Activated CD8-positive, alpha-beta memory T cell treated with anti-CD3 and anti-CD28 coated beads, Interleukin-2, amount 50 U/mL, for 4 hours (primary cell): ENCODE measurements around the gene TMC6.
"Not testable (repeated sequence)": the region's sequence is repeated elsewhere in the genome, so short reads cannot be mapped to it uniquely, and the experiment has no call there.

ENCODE experiments used
- DNase-seq: peaks from one replicate; pipeline ENCODE4 v3.0.0-alpha.2; 2020

The TMC6 gene, protein sequence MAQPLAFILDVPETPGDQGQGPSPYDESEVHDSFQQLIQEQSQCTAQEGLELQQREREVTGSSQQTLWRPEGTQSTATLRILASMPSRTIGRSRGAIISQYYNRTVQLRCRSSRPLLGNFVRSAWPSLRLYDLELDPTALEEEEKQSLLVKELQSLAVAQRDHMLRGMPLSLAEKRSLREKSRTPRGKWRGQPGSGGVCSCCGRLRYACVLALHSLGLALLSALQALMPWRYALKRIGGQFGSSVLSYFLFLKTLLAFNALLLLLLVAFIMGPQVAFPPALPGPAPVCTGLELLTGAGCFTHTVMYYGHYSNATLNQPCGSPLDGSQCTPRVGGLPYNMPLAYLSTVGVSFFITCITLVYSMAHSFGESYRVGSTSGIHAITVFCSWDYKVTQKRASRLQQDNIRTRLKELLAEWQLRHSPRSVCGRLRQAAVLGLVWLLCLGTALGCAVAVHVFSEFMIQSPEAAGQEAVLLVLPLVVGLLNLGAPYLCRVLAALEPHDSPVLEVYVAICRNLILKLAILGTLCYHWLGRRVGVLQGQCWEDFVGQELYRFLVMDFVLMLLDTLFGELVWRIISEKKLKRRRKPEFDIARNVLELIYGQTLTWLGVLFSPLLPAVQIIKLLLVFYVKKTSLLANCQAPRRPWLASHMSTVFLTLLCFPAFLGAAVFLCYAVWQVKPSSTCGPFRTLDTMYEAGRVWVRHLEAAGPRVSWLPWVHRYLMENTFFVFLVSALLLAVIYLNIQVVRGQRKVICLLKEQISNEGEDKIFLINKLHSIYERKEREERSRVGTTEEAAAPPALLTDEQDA

DNA sequence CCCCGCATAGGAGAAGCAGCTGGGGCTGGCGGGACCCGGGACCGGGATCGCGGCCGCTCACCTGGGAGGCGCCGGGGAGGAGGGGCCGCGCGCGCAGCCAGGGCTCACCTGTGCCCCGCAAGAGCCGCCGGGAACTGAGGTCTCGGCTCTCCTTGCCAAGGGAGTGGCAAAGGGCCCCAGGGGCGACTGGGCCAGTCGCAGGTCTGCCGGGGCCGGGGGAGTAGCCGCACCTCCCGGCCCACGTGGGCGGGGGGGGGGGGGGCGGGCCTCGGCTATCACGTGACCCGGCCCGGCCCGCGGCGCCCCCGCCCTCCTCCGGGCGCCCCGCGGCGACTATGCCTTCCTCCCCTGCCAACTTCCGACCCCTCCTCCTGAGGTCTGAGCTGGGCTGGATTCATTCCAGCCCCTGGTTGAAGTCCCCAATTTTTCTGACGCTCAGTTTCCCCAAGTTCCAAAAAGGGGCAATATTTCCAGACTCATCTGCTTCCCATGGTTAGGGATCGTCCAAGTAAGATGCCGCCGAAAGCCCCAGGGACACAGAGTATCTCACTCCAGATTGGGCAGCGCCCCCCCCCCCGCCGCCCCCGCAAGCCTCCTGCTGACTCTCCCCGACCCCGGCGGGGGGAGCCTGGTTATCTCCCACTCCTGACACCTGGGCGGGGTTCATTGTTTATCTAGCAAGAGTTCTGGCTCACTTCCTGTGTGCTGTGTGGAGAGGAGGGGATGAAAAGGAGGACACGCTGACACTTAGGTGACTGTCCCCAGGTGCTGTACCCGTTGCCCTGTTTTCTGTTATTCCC is at the start of gene TMC6:
Gene TMC6, minus strand, starts transcription at position 205 of the 800 bp plus-strand sequence. CDS start 1,923 bp downstream, outside the sequence.
- DNase-seq, result peak; percentile 70

DNA sequence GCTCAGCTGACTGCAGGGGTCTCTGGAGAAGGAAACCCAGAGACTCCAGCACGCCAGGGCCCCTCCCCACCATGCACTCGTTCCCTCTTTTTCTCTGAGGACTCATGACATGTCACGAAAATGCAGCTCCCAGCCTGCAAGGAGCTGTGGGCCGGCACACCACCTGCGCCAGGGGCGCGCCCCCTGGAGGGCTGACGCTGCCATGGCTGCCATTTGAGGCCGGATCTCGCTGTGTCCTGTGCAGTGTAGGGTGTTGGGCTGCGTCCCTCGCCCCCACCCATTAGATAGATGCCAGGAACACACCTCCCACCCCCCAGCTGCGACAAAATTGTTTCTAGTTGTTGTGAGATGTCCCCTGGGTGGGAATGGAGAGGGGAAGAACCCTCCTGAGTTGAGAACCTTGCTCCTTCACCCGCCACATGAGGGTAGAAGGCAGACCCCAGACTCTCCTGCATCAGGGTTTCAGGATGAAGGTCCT is 48.0 kb upstream of the TMC6 start:
- peak; percentile 79 for DNase-seq

GRCh38 chr17:78175643-78175981 is 47.1 kb upstream of the TMC6 start:
- no peak for DNase-seq

GRCh38 chr17:78174870-78175642 is 46.5 kb upstream of the TMC6 start:
- DNase-seq, result no peak

GRCh38 chr17:78174346-78174869 is 45.9 kb upstream of the TMC6 start:
- no peak for DNase-seq

GRCh38 chr17:78173097-78173715 is 44.7 kb upstream of the TMC6 start:
- DNase-seq, result no peak

DNA sequence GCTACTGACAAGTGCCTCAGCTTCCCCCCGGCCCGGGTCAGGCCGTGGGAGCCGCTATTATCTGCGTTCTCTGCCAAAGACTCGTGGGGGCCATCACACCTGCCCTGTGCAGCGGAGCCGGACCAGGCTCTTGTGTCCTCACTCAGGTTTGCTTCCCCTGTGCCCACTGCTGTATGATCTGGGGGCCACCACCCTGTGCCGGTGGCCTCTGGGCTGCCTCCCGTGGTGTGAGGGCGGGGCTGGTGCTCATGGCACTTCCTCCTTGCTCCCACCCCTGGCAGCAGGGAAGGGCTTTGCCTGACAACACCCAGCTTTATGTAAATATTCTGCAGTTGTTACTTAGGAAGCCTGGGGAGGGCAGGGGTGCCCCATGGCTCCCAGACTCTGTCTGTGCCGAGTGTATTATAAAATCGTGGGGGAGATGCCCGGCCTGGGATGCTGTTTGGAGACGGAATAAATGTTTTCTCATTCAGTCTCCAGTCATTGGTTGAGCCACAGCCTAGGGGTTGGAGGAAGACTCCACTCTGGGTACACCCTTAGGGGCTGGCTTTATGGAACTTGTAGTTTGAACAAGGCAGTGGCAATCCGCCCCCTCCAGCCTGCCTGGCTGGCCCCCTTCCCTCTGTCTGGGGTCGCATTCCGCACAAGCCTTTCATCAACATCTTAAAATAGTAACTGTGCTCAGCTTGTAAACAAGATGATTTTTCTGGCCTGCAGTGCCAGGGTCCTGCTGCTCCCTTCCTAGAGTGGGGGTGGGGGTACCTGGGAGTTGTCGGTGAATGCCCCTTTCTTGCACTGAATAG is 43.9 kb upstream of the TMC6 start:
- DNase-seq, result no peak

- DNase-seq, result not testable (repeated sequence)
These were observed 43.2 kb upstream of the TMC6 start for GRCh38 chr17:78171591-78172248.

- DNase-seq, result no peak
These were observed 42.4 kb upstream of the TMC6 start for GRCh38 chr17:78170692-78171590.

DNA sequence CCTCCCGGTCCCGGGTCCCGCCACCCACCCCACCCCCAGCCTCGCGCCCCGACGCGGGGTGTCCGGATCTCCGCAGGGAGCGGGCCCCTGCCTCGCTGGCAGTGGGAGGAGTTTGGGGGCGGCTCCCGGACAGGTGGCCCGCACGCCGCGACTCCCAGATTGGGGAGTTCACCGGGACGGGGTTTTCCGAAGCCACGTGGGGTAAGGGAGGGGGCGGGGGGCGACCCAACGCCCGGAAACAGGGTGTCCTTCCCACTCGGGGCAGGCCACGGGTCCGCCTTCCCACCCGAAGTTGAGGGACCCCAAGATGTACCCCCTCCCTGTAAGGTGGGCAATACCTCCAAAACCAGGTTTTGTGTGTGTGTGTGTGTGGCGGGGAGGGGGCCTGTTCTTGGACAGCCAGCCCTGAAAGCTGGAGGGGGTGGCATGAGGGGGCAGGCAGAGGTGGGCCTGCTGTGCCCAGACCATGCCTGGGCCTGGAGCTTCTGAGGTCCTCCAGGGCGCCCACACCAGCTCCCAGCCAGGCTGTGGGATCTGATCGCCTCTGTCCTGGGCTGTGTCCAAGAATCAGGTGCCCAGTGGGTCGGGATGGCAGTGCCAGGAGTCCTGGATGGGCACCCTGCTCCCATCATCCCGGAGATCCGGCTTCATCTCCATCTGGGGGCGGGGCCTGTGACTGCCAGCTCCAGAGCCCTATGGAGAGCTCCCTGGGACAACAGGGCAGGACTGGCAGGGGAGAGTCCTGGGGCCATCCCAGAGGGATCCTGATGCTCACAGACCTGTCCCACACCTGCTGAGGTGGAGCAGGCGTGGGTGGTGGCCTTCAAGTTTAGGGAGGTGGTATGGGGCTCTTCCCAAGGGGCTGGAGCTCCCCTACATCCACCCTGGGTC is 40.6 kb upstream of the TMC6 start:
- peak; percentile 68 for DNase-seq

GRCh38 chr17:78168242-78168902 is 39.8 kb upstream of the TMC6 start, which contains the start of gene SYNGR2:
Gene SYNGR2 (plus strand): TSS chr17:78168581. CDS start chr17:78168617, 36 bp downstream.
- DNase-seq, result peak; percentile 89

GRCh38 chr17:78166416-78166815 is 37.9 kb upstream of the TMC6 start:
- DNase-seq, result no peak

GRCh38 chr17:78164748-78165607 is 36.4 kb upstream of the TMC6 start:
- DNase-seq, result no peak

GRCh38 chr17:78163881-78164747 is 35.6 kb upstream of the TMC6 start:
- DNase-seq, result no peak

DNA sequence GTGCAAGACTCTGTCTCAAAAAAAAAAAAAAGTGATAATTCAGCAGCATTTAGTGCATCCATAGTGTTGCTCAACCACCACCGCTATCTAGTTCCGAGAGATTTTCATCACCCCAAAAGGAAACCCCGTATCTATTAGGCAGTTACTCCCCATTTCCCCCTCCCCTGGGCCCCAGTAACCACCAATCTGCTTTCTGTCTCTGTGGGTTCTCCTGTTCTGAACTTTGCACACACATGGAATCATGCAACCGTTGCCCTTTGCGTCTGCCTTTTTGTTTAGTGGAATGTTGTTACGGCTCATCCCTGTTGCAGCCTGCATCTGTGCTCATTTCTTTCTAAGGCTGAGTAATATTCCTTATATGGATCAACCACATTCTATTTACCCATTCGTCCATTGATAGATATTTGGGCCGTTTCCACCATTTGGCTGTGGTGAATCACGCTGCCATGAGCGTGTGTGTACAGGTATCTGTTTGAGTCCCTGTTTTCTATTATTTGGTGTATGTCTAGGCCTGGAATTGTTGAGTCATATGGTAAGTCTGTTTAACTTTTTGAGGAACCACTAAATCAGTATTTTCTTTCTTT is 31.1 kb upstream of the TMC6 start:
- no peak for DNase-seq
